K562 (cell line): ENCODE data around the gene EZH2. TPM values are rescaled to one million over a fixed set of nuclear protein-coding genes. Genes with fewer than 3 reads are reported as not detected.

Experiments
- CHAMP1 ChIP-seq: fragments of 450-650 bp; IDR thresholded peaks from 2 replicates; pipeline ENCODE4 v1.6.1; 2016; ENCODE audit warnings: mild to moderate bottlenecking
- DACH1 ChIP-seq: fragments of 450-650 bp; IDR thresholded peaks from 2 replicates; pipeline ENCODE4 v1.6.1; 2018; ENCODE audit not compliant: partially characterized antibody
- E2F3 ChIP-seq: fragments of 250-450 bp; sonication (Bioruptor Pico); IDR thresholded peaks from 2 replicates; pipeline ENCODE4 v1.4.0; 2020; ENCODE audit warnings: mild to moderate bottlenecking
- FOXM1 ChIP-seq, 2 experiments: fragments of 450-650 bp in 1 of 2; sonication (generic) in 1 of 2; formaldehyde crosslinking in 1 of 2; IDR thresholded peaks; 2 replicates each; pipeline versions ENCODE4 v1.6.1 to v1.9.0; 2017 to 2022; ENCODE audit warnings: low read depth in 2 of 2, mild to moderate bottlenecking in 2 of 2, missing genetic modification reagents in 1 of 2, moderate library complexity in 1 of 2
- GTF2E2 ChIP-seq: fragments of 200-800 bp; sonication (Bioruptor generic); IDR thresholded peaks from 2 replicates; pipeline ENCODE4 v1.6.1; 2016; ENCODE audit warnings: missing genetic modification characterization, missing compliant biosample characterization
- PHB ChIP-seq: fragments of 250-450 bp; sonication (Bioruptor Pico); IDR thresholded peaks from 2 replicates; pipeline ENCODE4 v1.5.0; 2021
- POLR2AphosphoS5 ChIP-seq: IDR thresholded peaks from 2 replicates; pipeline ENCODE4 v1.6.1; 2011; ENCODE audit warnings: mild to moderate bottlenecking, low read depth, low read length, moderate library complexity; ENCODE audit not compliant: control insufficient read depth, insufficient read depth
- RBM17 ChIP-seq: fragments of 200-400 bp; formaldehyde crosslinking; IDR thresholded peaks from 2 replicates; pipeline ENCODE4 v1.6.1; 2017; ENCODE audit warnings: low read depth, mild to moderate bottlenecking, low read length, borderline replicate concordance
- RBM25 ChIP-seq: fragments of 200-400 bp; formaldehyde crosslinking; IDR thresholded peaks from 2 replicates; pipeline ENCODE4 v1.6.1; 2018; ENCODE audit warnings: low read length, low read depth, moderate library complexity; ENCODE audit not compliant: severe bottlenecking
- RHOXF2B ChIP-seq: fragments of 250-450 bp; sonication (Bioruptor Pico); conservative IDR thresholded peaks from 2 replicates; pipeline ENCODE4 v1.5.1; 2021
- SMAD1 ChIP-seq: fragments of 150-350 bp; IDR thresholded peaks from 2 replicates; pipeline ENCODE4 v1.6.1; 2014; ENCODE audit warnings: low read length, low read depth; ENCODE audit not compliant: partially characterized antibody
- SMARCC2 ChIP-seq: fragments of 450-650 bp; IDR thresholded peaks from 2 replicates; pipeline ENCODE4 v1.6.1; 2017; ENCODE audit warnings: antibody characterized with exemption, moderate library complexity, mild to moderate bottlenecking, low read depth
- TRIM25 ChIP-seq: fragments of 450-650 bp; IDR thresholded peaks from 2 replicates; pipeline ENCODE4 v1.7.0; 2016; ENCODE audit warnings: borderline replicate concordance
- polyA plus RNA-seq, 8 experiments: library from polyadenylated mRNA; depleted of rRNA in 4 of 8; stranded (reverse) in 5 of 8; unstranded in 3 of 8; fragments of >200 nt; fragmentation: Nextera tagmentation in 2 of 8; fragmentation: Illumina TruSeq in 1 of 8; extraction: Ambion mirVana in 2 of 8; extraction: Trizol in 1 of 8; gene quantifications; 2 replicates each; pipeline versions ENCODE4 v1.2.1 to v1.2.3, GENCODE V29; 2011 to 2014; ENCODE audit warnings: inconsistent platforms in 1 of 8, missing spikeins in 1 of 8
- total RNA-seq, 7 experiments: library from RNA; depleted of rRNA in 6 of 7; stranded (reverse); fragments of >200 nt in 6 of 7; fragmentation: Illumina TruSeq in 2 of 7; extraction: Trizol in 2 of 7; gene quantifications; 2 replicates each; pipeline versions ENCODE4 v1.2.1 to v1.2.3, GENCODE V29; 2011 to 2021; ENCODE audit warnings: low replicate concordance in 1 of 7
- TF ChIP-seq, protein P1 (sequence below): fragments of 250-450 bp; sonication (Bioruptor Pico); IDR thresholded peaks from 2 replicates; pipeline ENCODE4 v1.5.1; 2021; ENCODE audit warnings: mild to moderate bottlenecking
- TF ChIP-seq, protein P2 (sequence below): fragments of 450-650 bp; formaldehyde crosslinking; IDR thresholded peaks from 2 replicates; pipeline ENCODE4 v1.4.0; 2022; ENCODE audit warnings: missing genetic modification characterization

Gene EZH2
- total and polyA plus RNA-seq, 9 of the 15 experiments (the other 6 are each of a cell fraction or from before 2014, with no cell fraction given) = 48.7 to 175 (median 98.6) TPM

DNA sequence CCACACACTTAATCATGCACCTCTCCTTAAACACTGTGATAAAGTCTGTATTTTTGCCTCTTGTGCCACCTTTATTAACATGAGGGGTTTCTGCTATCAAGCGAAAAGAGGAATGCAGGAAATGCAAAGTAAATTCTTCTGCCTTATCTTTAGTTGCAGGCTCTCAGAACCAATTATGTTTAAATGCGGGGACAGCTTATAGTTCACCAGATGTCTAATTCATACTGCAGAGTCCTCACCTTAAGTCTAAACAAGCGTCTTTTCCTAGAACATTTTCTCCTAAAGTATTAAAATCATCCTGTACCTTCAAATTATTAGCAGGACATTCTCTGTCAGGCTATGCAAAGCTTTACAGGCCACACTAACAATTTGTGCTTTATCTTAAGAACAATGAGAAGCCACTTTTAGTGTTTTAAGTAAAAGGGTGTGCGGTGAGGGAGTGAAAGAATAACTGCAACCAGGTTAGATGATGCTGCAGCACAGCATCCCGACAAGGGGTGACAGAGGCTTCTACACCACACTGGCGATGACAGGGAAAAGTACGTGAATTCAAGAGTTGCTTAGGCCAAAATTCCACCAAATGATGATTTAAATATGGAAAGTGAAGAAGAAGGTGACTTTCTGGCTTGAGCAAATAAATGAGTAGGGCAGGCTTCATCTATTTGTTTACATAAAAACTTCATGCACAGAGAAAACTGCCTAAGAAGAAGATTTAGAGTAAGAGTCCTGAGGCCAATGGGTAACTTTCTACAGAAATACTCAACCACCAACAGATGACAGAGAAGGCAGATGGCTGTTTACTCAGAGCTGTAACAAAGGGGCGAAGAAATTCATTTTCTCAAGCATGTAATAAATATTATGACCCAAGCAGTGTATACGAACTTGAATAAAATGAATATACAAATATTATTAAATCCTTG, 36.0 kb downstream of the EZH2 start (continued):
- no peak for TF ChIP-seq RBM25
- TF ChIP-seq PHB = no peak
- TF ChIP-seq SMARCC2 = peak; percentile 90; the same call in 1 of the 2 replicates
- 0 out of 2 replicates have a peak, but pooled peaks have one; percentile 60 for TF ChIP-seq CHAMP1
- TF ChIP-seq TRIM25 = no peak
- TF ChIP-seq SMAD1 = no peak
- TF ChIP-seq FOXM1 (IDR thresholded peaks at IDR 0.05; ENCODE audit: low read depth) = peak; percentile 84
- no peak for TF ChIP-seq FOXM1 (CRISPR knock-in tag; IDR thresholded peaks at IDR 0.05; ENCODE audit: low read depth)
- peak; percentile 76 for TF ChIP-seq DACH1
- TF ChIP-seq E2F3 (CRISPR knock-in tag) = no peak
- TF ChIP-seq RHOXF2B = no peak
- no peak for TF ChIP-seq GTF2E2 (tag)
- TF ChIP-seq, protein P1, sequence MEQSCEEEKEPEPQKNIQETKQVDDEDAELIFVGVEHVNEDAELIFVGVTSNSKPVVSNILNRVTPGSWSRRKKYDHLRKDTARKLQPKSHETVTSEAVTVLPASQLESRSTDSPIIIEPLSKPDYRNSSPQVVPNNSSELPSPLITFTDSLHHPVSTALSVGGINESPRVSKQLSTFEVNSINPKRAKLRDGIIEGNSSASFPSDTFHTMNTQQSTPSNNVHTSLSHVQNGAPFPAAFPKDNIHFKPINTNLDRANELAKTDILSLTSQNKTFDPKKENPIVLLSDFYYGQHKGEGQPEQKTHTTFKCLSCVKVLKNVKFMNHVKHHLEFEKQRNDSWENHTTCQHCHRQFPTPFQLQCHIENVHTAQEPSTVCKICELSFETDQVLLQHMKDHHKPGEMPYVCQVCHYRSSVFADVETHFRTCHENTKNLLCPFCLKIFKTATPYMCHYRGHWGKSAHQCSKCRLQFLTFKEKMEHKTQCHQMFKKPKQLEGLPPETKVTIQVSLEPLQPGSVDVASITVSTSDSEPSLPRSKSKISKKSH (CRISPR knock-in tag) = no peak
- TF ChIP-seq RBM17 = no peak
- TF ChIP-seq, protein P2, sequence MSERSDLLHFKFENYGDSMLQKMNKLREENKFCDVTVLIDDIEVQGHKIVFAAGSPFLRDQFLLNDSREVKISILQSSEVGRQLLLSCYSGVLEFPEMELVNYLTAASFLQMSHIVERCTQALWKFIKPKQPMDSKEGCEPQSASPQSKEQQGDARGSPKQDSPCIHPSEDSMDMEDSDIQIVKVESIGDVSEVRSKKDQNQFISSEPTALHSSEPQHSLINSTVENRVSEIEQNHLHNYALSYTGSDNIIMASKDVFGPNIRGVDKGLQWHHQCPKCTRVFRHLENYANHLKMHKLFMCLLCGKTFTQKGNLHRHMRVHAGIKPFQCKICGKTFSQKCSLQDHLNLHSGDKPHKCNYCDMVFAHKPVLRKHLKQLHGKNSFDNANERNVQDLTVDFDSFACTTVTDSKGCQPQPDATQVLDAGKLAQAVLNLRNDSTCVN (CRISPR knock-in tag) = no peak
- peak; percentile 88 for TF ChIP-seq POLR2AphosphoS5
